Stomach (tissue), 4 donors: Measurements from ENCODE around the gene RPL4.

Experiments
- POLR2A ChIP-seq, 4 donors: fragments of 450-650 bp; IDR thresholded peaks; one replicate each; pipeline ENCODE4 v1.6.1; 2016; ENCODE audit warnings: antibody characterized with exemption in 4 of 4, control low read depth in 2 of 4, mild to moderate bottlenecking in 1 of 4, moderate library complexity in 1 of 4
- TF ChIP-seq, protein P1 (sequence below), 7 experiments: fragments of 450-650 bp in 4 of 7; fragments of 200-600 bp in 3 of 7; sonication (generic) in 3 of 7; IDR thresholded peaks; one replicate each; pipeline ENCODE4 v1.5.1; 2016 to 2019; ENCODE audit warnings: antibody characterized with exemption in 7 of 7, control low read depth in 2 of 7, mild to moderate bottlenecking in 1 of 7

- TF ChIP-seq POLR2A (IDR thresholded peaks at IDR 0.05), result no peak
- TF ChIP-seq, protein P1, sequence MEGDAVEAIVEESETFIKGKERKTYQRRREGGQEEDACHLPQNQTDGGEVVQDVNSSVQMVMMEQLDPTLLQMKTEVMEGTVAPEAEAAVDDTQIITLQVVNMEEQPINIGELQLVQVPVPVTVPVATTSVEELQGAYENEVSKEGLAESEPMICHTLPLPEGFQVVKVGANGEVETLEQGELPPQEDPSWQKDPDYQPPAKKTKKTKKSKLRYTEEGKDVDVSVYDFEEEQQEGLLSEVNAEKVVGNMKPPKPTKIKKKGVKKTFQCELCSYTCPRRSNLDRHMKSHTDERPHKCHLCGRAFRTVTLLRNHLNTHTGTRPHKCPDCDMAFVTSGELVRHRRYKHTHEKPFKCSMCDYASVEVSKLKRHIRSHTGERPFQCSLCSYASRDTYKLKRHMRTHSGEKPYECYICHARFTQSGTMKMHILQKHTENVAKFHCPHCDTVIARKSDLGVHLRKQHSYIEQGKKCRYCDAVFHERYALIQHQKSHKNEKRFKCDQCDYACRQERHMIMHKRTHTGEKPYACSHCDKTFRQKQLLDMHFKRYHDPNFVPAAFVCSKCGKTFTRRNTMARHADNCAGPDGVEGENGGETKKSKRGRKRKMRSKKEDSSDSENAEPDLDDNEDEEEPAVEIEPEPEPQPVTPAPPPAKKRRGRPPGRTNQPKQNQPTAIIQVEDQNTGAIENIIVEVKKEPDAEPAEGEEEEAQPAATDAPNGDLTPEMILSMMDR (IDR thresholded peaks at IDR 0.05), result no peak
These were observed 29.7 kb downstream of the RPL4 start for GRCh38 chr15:66474963-66475362.
